Esophagus squamous epithelium (tissue), 5 donors: Measurements from ENCODE around the gene EDEM3. TPM values are rescaled to one million over a fixed set of nuclear protein-coding genes. Genes with fewer than 3 reads are reported as not detected.

Experiments
- DNase-seq: peaks from one replicate; lab custom pipeline; 2025; lab: John Stamatoyannopoulos, UW
- H3K27ac ChIP-seq, 4 donors: fragments of 200-600 bp; sonication (generic); one replicate each; pipeline ENCODE4 v1.5.1; 2016 to 2019; ENCODE audit warnings: mild to moderate bottlenecking in 1 of 4
- H3K27me3 ChIP-seq, 4 donors: fragments of 200-600 bp; sonication (generic); 1 replicate in 3 of 4; 2 replicates in 1 of 4; pipeline versions ENCODE4 v1.5.1 to v1.6.0; 2017 to 2021; ENCODE audit warnings: antibody characterized with exemption in 1 of 4
- H3K36me3 ChIP-seq, 3 donors: fragments of 200-600 bp; sonication (generic); one replicate each; pipeline ENCODE4 v1.5.1; 2016 to 2019
- H3K4me1 ChIP-seq, 3 donors: fragments of 200-600 bp; sonication (generic); one replicate each; pipeline ENCODE4 v1.5.1; 2017 to 2019
- H3K4me3 ChIP-seq, 4 donors: fragments of 200-600 bp; sonication (generic); 1 replicate in 3 of 4; 2 replicates in 1 of 4; pipeline ENCODE4 v1.5.1; 2016 to 2019; ENCODE audit warnings: mild to moderate bottlenecking in 2 of 4, moderate library complexity in 1 of 4
- H3K9me3 ChIP-seq, 3 donors: fragments of 200-600 bp; sonication (generic); one replicate each; pipeline ENCODE4 v1.5.1; 2016 to 2019
- CTCF ChIP-seq, 6 experiments: fragments of 450-650 bp in 4 of 6; fragments of 200-600 bp in 2 of 6; sonication (generic) in 2 of 6; IDR thresholded peaks; one replicate each; pipeline ENCODE4 v1.5.1; 2016 to 2019; ENCODE audit warnings: antibody characterized with exemption in 6 of 6, mild to moderate bottlenecking in 4 of 6, moderate library complexity in 4 of 6
- POLR2A ChIP-seq, 4 donors: fragments of 450-650 bp; IDR thresholded peaks; one replicate each; pipeline ENCODE4 v1.6.1; 2017; ENCODE audit warnings: antibody characterized with exemption in 4 of 4, mild to moderate bottlenecking in 4 of 4, moderate library complexity in 3 of 4
- WGBS, 2 donors: methylation state at CpG; one replicate each; pipeline ENCODE4 v1.1.5; 2018; 5-methylcytosine and 5-hydroxymethylcytosine counted together
- intact Hi-C: fragments of 100-400 bp; cut with DNase I; formaldehyde crosslinking; loops from one replicate; pipeline ENCODE4 v1.15.0; 2022
- total RNA-seq, 4 donors: library from RNA; depleted of rRNA; stranded (reverse); fragments of >200 nt; gene quantifications; one replicate each; pipeline ENCODE4 v1.1.0, GENCODE V29; 2016
- donor health status: DM: yes; HTN: yes; CAD: no.

EDEM3 gene
- total RNA-seq, 4 donors from 2014 or later, result 13.4 to 22.6 (median 20.9) TPM

GRCh38 chr1:184648160-184648855 lies 106.3 kb downstream of the EDEM3 start:
- TF ChIP-seq CTCF (IDR thresholded peaks at IDR 0.05) (no peak), POLR2A (IDR thresholded peaks at IDR 0.05) (no peak)
- no peak for DNase-seq
- Histone ChIP-seq H3K27ac (no peak overlapping the region), H3K4me1 (peaks cover 0 to 7% (median 0%) of the 10 kb centered on the region in 3 donors), H3K9me3 (no peaks in the 10 kb centered on the region), H3K4me3 (no peak overlapping the region), H3K36me3 (no peaks in the 10 kb centered on the region), H3K27me3 (no peaks in the 10 kb centered on the region)
- intact Hi-C loops, result no loop called here
- WGBS, 2 donors, result 85 to 93% methylated on average over 4 of the region's 4 CpGs

GRCh38 chr1:184647471-184647870 lies 107.2 kb downstream of the EDEM3 start:
- TF ChIP-seq CTCF (IDR thresholded peaks at IDR 0.05) (no peak), POLR2A (IDR thresholded peaks at IDR 0.05) (no peak)
- H3K36me3 ChIP-seq, result no peaks in the 10 kb centered on the region
- intact Hi-C loops, result no loop called here
- no peak for DNase-seq
- no peak overlapping the region for H3K4me3 ChIP-seq
- H3K9me3 ChIP-seq, result no peaks in the 10 kb centered on the region
- H3K27me3 ChIP-seq, result no peaks in the 10 kb centered on the region
- 86 to 92% methylated on average over 2 of the region's 4 CpGs for whole genome bisulfite sequencing, 2 donors
- H3K4me1 ChIP-seq, result peaks cover 0 to 7% (median 0%) of the 10 kb centered on the region in 3 donors
- no peak overlapping the region for H3K27ac ChIP-seq

DNA sequence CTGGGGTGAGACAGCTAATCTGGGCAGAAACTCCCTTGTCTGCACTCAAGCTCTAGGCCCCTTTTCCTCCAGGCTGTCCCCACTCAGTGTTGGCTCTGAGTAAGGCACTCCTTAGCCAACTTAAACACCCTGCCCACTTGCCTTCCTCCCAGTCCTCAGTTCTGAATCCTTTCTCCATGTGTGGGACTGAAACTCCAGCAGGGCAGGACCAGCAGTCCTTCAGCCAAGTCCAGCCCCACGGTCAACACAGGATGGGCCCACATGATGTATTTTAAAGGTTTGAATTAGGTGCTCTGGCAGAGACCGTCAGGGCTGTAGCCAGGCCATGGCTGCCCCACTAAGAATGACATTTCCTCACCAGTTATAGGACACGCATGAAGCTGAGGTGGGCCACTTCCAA lies 107.8 kb downstream of the EDEM3 start:
- Histone ChIP-seq H3K4me1 (peaks cover 0 to 7% (median 0%) of the 10 kb centered on the region in 3 donors), H3K36me3 (no peaks in the 10 kb centered on the region), H3K4me3 (no peak overlapping the region), H3K27ac (no peak overlapping the region), H3K27me3 (no peaks in the 10 kb centered on the region), H3K9me3 (no peaks in the 10 kb centered on the region)
- DNase-seq, result no peak
- no peak for TF ChIP-seq POLR2A (IDR thresholded peaks at IDR 0.05)
- no peak for TF ChIP-seq CTCF (IDR thresholded peaks at IDR 0.05)
- WGBS, 2 donors, result 100% methylated on average over 1 of the region's 3 CpGs; no CpG with 5 or more reads in 1 of the 2 donors
- intact Hi-C loops, result no loop called here

DNA sequence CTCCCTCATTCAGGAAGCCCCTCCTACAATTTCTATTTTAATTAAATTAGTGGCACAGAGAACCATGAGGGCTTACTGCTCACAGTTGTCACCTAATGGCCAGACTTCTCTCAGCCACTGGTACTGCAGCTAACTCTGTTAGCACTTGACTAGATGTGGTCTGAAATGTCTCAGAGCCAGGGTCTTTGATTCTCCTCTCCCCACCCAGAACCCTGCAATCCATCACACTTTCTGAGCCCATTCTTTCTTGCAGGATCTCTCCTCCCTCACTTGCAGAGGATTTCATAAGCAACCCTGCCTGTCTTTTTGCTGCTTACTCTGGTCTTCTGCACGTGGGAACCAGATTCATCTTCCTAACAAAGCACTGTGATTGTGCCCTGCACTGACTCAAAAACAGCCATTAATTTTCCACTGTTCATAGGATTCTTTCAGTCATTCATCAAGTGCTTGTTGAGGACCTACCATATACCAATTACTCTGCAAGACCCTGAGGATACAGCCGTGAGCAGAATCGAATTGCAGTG lies 108.4 kb downstream of the EDEM3 start:
- 81 to 83% methylated on average over 3 of the region's 3 CpGs for WGBS, 2 donors
- Histone ChIP-seq H3K27ac (no peak overlapping the region), H3K27me3 (no peaks in the 10 kb centered on the region), H3K9me3 (no peaks in the 10 kb centered on the region), H3K4me3 (no peak overlapping the region), H3K36me3 (no peaks in the 10 kb centered on the region), H3K4me1 (peaks cover 0 to 7% (median 0%) of the 10 kb centered on the region in 3 donors)
- TF ChIP-seq CTCF (IDR thresholded peaks at IDR 0.05) (no peak), POLR2A (IDR thresholded peaks at IDR 0.05) (no peak)
- intact Hi-C loops, result no loop called here
- no peak for DNase-seq

GRCh38 chr1:184644771-184645170 lies 109.9 kb downstream of the EDEM3 start:
- no peak overlapping the region for H3K27ac ChIP-seq
- TF ChIP-seq POLR2A (IDR thresholded peaks at IDR 0.05), result no peak
- no peak for TF ChIP-seq CTCF (IDR thresholded peaks at IDR 0.05)
- H3K9me3 ChIP-seq, result no peaks in the 10 kb centered on the region
- DNase-seq, result no peak
- intact Hi-C loops, result no loop called here
- H3K36me3 ChIP-seq, result no peaks in the 10 kb centered on the region
- no peak overlapping the region for H3K4me3 ChIP-seq
- peaks cover 0 to 2% (median 0%) of the 10 kb centered on the region in 3 donors for H3K4me1 ChIP-seq
- no peaks in the 10 kb centered on the region for H3K27me3 ChIP-seq
- WGBS, 2 donors, result 96% methylated on average over 3 to 9 of the region's 11 CpGs
